SK-N-SH (cell line): ENCODE data around the gene DHCR24. TPM values are rescaled to one million over a fixed set of nuclear protein-coding genes. Genes with fewer than 3 reads are reported as not detected.

Experiments
- CTCF ChIA-PET: fragments of 300-600, 350-600 bp; formaldehyde crosslinking; extraction: SDS; loops from one replicate; lab custom pipeline; 2021; lab: Yijun Ruan, JAX
- POLR2A ChIA-PET: fragments of 350-600 bp; sonication (Branson Sonifier 250); formaldehyde crosslinking; extraction: SDS; loops from one replicate; lab custom pipeline; 2020; ENCODE audit warnings: antibody characterized with exemption, inconsistent platforms; lab: Yijun Ruan, JAX
- DNase-seq: peaks from one replicate; pipeline ENCODE4 v3.0.0; 2012
- H2AFZ ChIP-seq: fragments of 200-600 bp; sonication (generic); 2 replicates; pipeline ENCODE4 v1.8.1; 2016; ENCODE audit warnings: antibody characterized with exemption, mild to moderate bottlenecking, low read depth
- H3F3A ChIP-seq: fragments of 200-600 bp; sonication (generic); replicated peaks from 2 replicates; pipeline ENCODE3; 2016; ENCODE audit warnings: antibody characterized with exemption, mild to moderate bottlenecking; ENCODE audit not compliant: insufficient read depth
- H3K27ac ChIP-seq, 2 experiments: fragments of 200-500 bp in 1 of 2; fragments of 200-600 bp in 1 of 2; sonication (Bioruptor generic) in 1 of 2; sonication (generic), shearing (Covaris generic) in 1 of 2; 2 replicates each; pipeline versions ENCODE4 v1.5.1 to v1.6.1; 2014 to 2016; ENCODE audit warnings: low read depth in 2 of 2, inconsistent platforms in 1 of 2, low read length in 1 of 2, mild to moderate bottlenecking in 1 of 2, mixed read lengths in 1 of 2
- H3K27me3 ChIP-seq: fragments of 200-600 bp; sonication (generic), shearing (Covaris generic); 2 replicates; pipeline ENCODE4 v1.6.1; 2016; ENCODE audit warnings: mixed run types; ENCODE audit not compliant: insufficient read depth
- H3K36me3 ChIP-seq, 2 experiments: fragments of 200-500 bp in 1 of 2; fragments of 200-600 bp in 1 of 2; sonication (Bioruptor generic) in 1 of 2; sonication (generic) in 1 of 2; replicated peaks in 1 of 2; 2 replicates each; pipeline versions ENCODE3 to v1.5.1; 2014 to 2016; ENCODE audit warnings: low read length in 1 of 2, mild to moderate bottlenecking in 1 of 2; ENCODE audit not compliant: insufficient read depth in 2 of 2, control insufficient read depth in 1 of 2
- H3K4me1 ChIP-seq, 2 experiments: fragments of 200-500 bp in 1 of 2; fragments of 200-600 bp in 1 of 2; sonication (Bioruptor generic) in 1 of 2; sonication (generic), shearing (Covaris generic) in 1 of 2; 2 replicates each; pipeline versions ENCODE4 v1.5.1 to v1.6.1; 2014 to 2016; ENCODE audit warnings: low read depth in 1 of 2, low read length in 1 of 2, mixed run types in 1 of 2; ENCODE audit not compliant: insufficient read depth in 2 of 2, control insufficient read depth in 1 of 2
- H3K4me2 ChIP-seq: fragments of 200-600 bp; sonication (generic), shearing (Covaris generic); 2 replicates; pipeline ENCODE4 v1.6.1; 2017; ENCODE audit warnings: mixed run types
- H3K4me3 ChIP-seq, 2 experiments: fragments of 200-500 bp in 1 of 2; fragments of 200-600 bp in 1 of 2; sonication (Bioruptor generic) in 1 of 2; sonication (generic), shearing (Covaris generic) in 1 of 2; 2 replicates each; pipeline versions ENCODE4 v1.5.1 to v1.8.1; 2014 to 2016; ENCODE audit warnings: low read depth in 2 of 2, inconsistent platforms in 1 of 2, low read length in 1 of 2, mild to moderate bottlenecking in 1 of 2, mixed read lengths in 1 of 2, moderate library complexity in 1 of 2
- H3K79me2 ChIP-seq: fragments of 200-600 bp; sonication (generic); 2 replicates; pipeline ENCODE4 v1.8.1; 2017; ENCODE audit warnings: mild to moderate bottlenecking; ENCODE audit not compliant: insufficient read depth
- H3K9ac ChIP-seq: fragments of 200-600 bp; sonication (generic); 2 replicates; pipeline ENCODE4 v1.6.1; 2017; ENCODE audit warnings: mixed run types
- H3K9me2 ChIP-seq: fragments of 200-600 bp; sonication (generic); 2 replicates; pipeline ENCODE4 v1.6.1; 2017; ENCODE audit warnings: mixed run types
- H3K9me3 ChIP-seq: fragments of 200-600 bp; sonication (generic); 2 replicates; pipeline ENCODE4 v1.6.1; 2017; ENCODE audit warnings: mixed run types, mild to moderate bottlenecking, moderate library complexity
- H4K20me1 ChIP-seq: fragments of 200-600 bp; sonication (generic); 2 replicates; pipeline ENCODE4 v1.6.1; 2017; ENCODE audit warnings: mild to moderate bottlenecking, mixed run types; ENCODE audit not compliant: insufficient read depth
- EP300 ChIP-seq, 2 experiments: IDR thresholded peaks; 2 replicates each; pipeline versions ENCODE4 v1.4.0 to v1.6.1; 2012; ENCODE audit warnings: borderline replicate concordance in 1 of 2, low read depth in 1 of 2, low read length in 1 of 2
- EZH2phosphoT487 ChIP-seq: fragments of 200-600 bp; sonication (generic); IDR thresholded peaks from 2 replicates; pipeline ENCODE4 v1.6.1; 2017; ENCODE audit warnings: low read depth, mixed run types, mild to moderate bottlenecking, antibody characterized with exemption, moderate library complexity, borderline replicate concordance
- FOXM1 ChIP-seq: IDR thresholded peaks from 2 replicates; pipeline ENCODE4 v1.4.0; 2012; ENCODE audit warnings: low read depth, mild to moderate bottlenecking
- GABPA ChIP-seq: IDR thresholded peaks from 2 replicates; pipeline ENCODE4 v1.4.0; 2012; ENCODE audit warnings: low read depth, mild to moderate bottlenecking
- GATA2 ChIP-seq: sonication (generic); formaldehyde crosslinking; IDR thresholded peaks from 2 replicates; pipeline ENCODE4 v1.5.0; 2020; ENCODE audit warnings: mild to moderate bottlenecking, missing genetic modification reagents
- MEF2A ChIP-seq: IDR thresholded peaks from 2 replicates; pipeline ENCODE4 v1.4.0; 2012; ENCODE audit warnings: low read depth, borderline replicate concordance
- MXI1 ChIP-seq: IDR thresholded peaks from 2 replicates; pipeline ENCODE4 v1.6.1; 2012; ENCODE audit warnings: mild to moderate bottlenecking, low read depth, low read length, improper control_type of control experiment
- NRF1 ChIP-seq: IDR thresholded peaks from 2 replicates; pipeline ENCODE4 v1.6.1; 2012; ENCODE audit warnings: low read depth, mild to moderate bottlenecking, low read length
- POLR2AphosphoS5 ChIP-seq: IDR thresholded peaks from 2 replicates; pipeline ENCODE4 v1.6.1; 2012; ENCODE audit warnings: low read depth, low read length
- RAD21 ChIP-seq: IDR thresholded peaks from 2 replicates; pipeline ENCODE4 v1.6.1; 2012; ENCODE audit warnings: mild to moderate bottlenecking, low read length
- RCOR1 ChIP-seq: fragments of 150-350 bp; IDR thresholded peaks from 2 replicates; pipeline ENCODE4 v1.6.1; 2017; ENCODE audit warnings: antibody characterized with exemption, low read length
- RXRA ChIP-seq: IDR thresholded peaks from 2 replicates; pipeline ENCODE4 v1.4.0; 2012; ENCODE audit warnings: low read depth, mild to moderate bottlenecking, borderline replicate concordance
- SMC3 ChIP-seq: IDR thresholded peaks from 2 replicates; pipeline ENCODE4 v1.6.1; 2012; ENCODE audit warnings: low read depth, low read length, improper control_type of control experiment
- TAF1 ChIP-seq: IDR thresholded peaks from 2 replicates; pipeline ENCODE4 v1.6.1; 2012; ENCODE audit warnings: low read depth, mild to moderate bottlenecking, low read length, moderate library complexity, borderline replicate concordance
- TCF12 ChIP-seq: IDR thresholded peaks from 2 replicates; pipeline ENCODE4 v1.4.0; 2012
- TEAD4 ChIP-seq: IDR thresholded peaks from 2 replicates; pipeline ENCODE4 v1.4.0; 2012; ENCODE audit warnings: mild to moderate bottlenecking, borderline replicate concordance; ENCODE audit not compliant: insufficient read depth
- YY1 ChIP-seq: IDR thresholded peaks from 2 replicates; pipeline ENCODE4 v1.4.0; 2012; ENCODE audit warnings: low read depth, mild to moderate bottlenecking
- WGBS: methylation state at CpG from one replicate; pipeline ENCODE4 v1.1.6; 2017; ENCODE audit warnings: low lambda C conversion rate; 5-methylcytosine and 5-hydroxymethylcytosine counted together
- polyA plus RNA-seq, 3 experiments: library from polyadenylated mRNA; depleted of rRNA; stranded (reverse); fragments of >200 nt; gene quantifications; 2 replicates each; pipeline ENCODE4 v1.2.3, GENCODE V29; 2012
- TF ChIP-seq, protein P1 (sequence below): fragments of 150-350 bp; IDR thresholded peaks from 2 replicates; pipeline ENCODE4 v1.6.1; 2017; ENCODE audit warnings: antibody characterized with exemption, low read length, low read depth, borderline replicate concordance
- TF ChIP-seq, protein P2 (sequence below): fragments of 200-600 bp; sonication (generic); IDR thresholded peaks from 2 replicates; pipeline ENCODE4 v1.6.1; 2017; ENCODE audit warnings: antibody characterized with exemption, mild to moderate bottlenecking, moderate library complexity
- TF ChIP-seq, protein P3 (sequence below): IDR thresholded peaks from 2 replicates; pipeline ENCODE4 v1.4.0; 2012; ENCODE audit warnings: low read depth, borderline replicate concordance
- TF ChIP-seq, protein P4 (sequence below): IDR thresholded peaks from 2 replicates; pipeline ENCODE4 v1.4.0; 2012; ENCODE audit warnings: low read depth, borderline replicate concordance

The DHCR24 gene
- polyA plus RNA-seq, 1 of the 3 experiments (the other 2 are of a cell fraction), result 4.3 TPM

DNA sequence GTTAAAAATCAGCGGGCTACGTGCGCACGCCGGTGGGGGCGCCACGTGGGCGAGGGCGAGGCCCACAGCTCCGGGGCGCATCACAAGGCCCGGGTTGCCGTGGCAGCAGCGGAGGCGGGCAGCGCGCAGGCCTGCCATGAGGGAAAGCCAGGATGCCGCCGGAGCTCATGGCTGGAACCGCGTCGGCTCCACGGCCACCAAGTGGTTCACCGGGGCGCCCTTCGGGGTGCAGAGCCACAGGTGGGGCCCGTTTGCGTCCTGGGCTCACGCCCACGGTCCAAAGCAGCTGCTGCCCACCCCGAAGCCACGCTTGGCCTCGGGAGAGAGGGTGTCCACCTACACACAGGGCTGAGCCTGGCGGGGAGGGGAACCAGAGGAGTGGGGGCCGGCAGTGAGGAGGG lies 81.0 kb downstream of the DHCR24 start:
- CTCF ChIA-PET, result interaction anchor here (0.7 to 2.6 kb wide), 3 partner anchors 14 to 311 kb away, joined by 3 to 13 read pairs (median 5); no protein-coding TSS in a partner anchor
- WGBS, result 88% methylated on average over 13 of the region's 35 CpGs
- no peaks in the 10 kb centered on the region for H3K27me3 ChIP-seq

DNA sequence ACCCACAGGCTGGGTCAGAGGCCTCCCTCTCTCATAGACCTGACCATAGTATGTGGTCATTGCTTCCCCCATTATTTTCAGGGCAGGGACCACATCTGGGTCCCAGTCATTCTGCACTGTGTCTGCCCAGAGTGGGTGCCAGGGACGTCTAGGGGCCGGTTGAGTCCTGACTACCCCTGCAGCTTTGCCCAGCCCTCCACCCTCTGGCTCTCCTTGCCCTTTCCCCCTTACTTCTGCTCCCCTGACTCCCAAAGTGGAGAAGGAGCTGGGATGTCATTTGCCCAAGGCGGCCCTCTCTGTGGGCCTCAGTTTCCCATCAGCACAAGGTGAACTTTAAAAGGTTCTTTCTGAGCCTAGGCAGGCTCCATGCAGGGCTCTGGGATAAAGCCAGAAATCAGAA lies 81.5 kb downstream of the DHCR24 start:
- no peak for DNase-seq
- Histone ChIP-seq H4K20me1 (no peaks in the 10 kb centered on the region), H3K9me3 (no peaks in the 10 kb centered on the region), H3K9ac (no peak overlapping the region), H2AFZ (no peak overlapping the region), H3K4me2 (no peak overlapping the region), H3K4me3 (no peak overlapping the region), H3K36me3 (no peaks in the 10 kb centered on the region), H3K27ac (no peak overlapping the region), H3K9me2 (no peaks in the 10 kb centered on the region), H3K27me3 (no peaks in the 10 kb centered on the region), H3K4me1 (peaks cover 0 to 2% of the 10 kb centered on the region in 2 experiments; a peak in 1 of 4 replicates), H3F3A (no peaks in the 10 kb centered on the region), H3K79me2 (no peaks in the 10 kb centered on the region)
- WGBS, result 71% methylated on average over 2 of the region's 3 CpGs
- ChIA-PET POLR2A (no interaction called here), CTCF (interaction anchor here (0.7 to 2.6 kb wide), 3 partner anchors 13 to 310 kb away, joined by 3 to 13 read pairs (median 5); no protein-coding TSS in a partner anchor)
- TF ChIP-seq, protein P1, sequence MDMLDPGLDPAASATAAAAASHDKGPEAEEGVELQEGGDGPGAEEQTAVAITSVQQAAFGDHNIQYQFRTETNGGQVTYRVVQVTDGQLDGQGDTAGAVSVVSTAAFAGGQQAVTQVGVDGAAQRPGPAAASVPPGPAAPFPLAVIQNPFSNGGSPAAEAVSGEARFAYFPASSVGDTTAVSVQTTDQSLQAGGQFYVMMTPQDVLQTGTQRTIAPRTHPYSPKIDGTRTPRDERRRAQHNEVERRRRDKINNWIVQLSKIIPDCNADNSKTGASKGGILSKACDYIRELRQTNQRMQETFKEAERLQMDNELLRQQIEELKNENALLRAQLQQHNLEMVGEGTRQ, result no peak
- TF ChIP-seq, protein P2, sequence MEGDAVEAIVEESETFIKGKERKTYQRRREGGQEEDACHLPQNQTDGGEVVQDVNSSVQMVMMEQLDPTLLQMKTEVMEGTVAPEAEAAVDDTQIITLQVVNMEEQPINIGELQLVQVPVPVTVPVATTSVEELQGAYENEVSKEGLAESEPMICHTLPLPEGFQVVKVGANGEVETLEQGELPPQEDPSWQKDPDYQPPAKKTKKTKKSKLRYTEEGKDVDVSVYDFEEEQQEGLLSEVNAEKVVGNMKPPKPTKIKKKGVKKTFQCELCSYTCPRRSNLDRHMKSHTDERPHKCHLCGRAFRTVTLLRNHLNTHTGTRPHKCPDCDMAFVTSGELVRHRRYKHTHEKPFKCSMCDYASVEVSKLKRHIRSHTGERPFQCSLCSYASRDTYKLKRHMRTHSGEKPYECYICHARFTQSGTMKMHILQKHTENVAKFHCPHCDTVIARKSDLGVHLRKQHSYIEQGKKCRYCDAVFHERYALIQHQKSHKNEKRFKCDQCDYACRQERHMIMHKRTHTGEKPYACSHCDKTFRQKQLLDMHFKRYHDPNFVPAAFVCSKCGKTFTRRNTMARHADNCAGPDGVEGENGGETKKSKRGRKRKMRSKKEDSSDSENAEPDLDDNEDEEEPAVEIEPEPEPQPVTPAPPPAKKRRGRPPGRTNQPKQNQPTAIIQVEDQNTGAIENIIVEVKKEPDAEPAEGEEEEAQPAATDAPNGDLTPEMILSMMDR, result no peak
- TF ChIP-seq EP300 (IDR thresholded peaks at IDR 0.05; ENCODE audit: borderline replicate concordance in 1 of 2, low read depth in 1 of 2, low read length in 1 of 2) (no peak), RXRA (no peak), TCF12 (no peak), MEF2A (no peak), RAD21 (no peak)
- TF ChIP-seq, protein P3, sequence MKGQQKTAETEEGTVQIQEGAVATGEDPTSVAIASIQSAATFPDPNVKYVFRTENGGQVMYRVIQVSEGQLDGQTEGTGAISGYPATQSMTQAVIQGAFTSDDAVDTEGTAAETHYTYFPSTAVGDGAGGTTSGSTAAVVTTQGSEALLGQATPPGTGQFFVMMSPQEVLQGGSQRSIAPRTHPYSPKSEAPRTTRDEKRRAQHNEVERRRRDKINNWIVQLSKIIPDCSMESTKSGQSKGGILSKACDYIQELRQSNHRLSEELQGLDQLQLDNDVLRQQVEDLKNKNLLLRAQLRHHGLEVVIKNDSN, result no peak

More for the DNA sequence above, 81.0 kb downstream of the DHCR24 start:
- Histone ChIP-seq H3K4me3 (no peak overlapping the region), H3K4me2 (no peak overlapping the region), H2AFZ (no peak overlapping the region), H3F3A (no peaks in the 10 kb centered on the region), H3K36me3 (no peaks in the 10 kb centered on the region), H4K20me1 (no peaks in the 10 kb centered on the region), H3K79me2 (no peaks in the 10 kb centered on the region), H3K4me1 (peaks cover 0 to 2% of the 10 kb centered on the region in 2 experiments; a peak in 1 of 4 replicates), H3K9me2 (no peaks in the 10 kb centered on the region), H3K9me3 (no peaks in the 10 kb centered on the region), H3K27ac (no peak overlapping the region), H3K9ac (no peak overlapping the region)
- POLR2A ChIA-PET, result no interaction called here
- TF ChIP-seq SMC3 (no peak), POLR2AphosphoS5 (no peak), GATA2 (CRISPR knock-in tag) (no peak), RCOR1 (no peak), MXI1 (no peak), GABPA (no peak), RAD21 (no peak), EP300 (IDR thresholded peaks at IDR 0.05; ENCODE audit: borderline replicate concordance in 1 of 2, low read depth in 1 of 2, low read length in 1 of 2) (no peak), YY1 (no peak), TAF1 (no peak), EZH2phosphoT487 (no peak), TEAD4 (no peak), NRF1 (no peak), FOXM1 (no peak)
- TF ChIP-seq, protein P4, sequence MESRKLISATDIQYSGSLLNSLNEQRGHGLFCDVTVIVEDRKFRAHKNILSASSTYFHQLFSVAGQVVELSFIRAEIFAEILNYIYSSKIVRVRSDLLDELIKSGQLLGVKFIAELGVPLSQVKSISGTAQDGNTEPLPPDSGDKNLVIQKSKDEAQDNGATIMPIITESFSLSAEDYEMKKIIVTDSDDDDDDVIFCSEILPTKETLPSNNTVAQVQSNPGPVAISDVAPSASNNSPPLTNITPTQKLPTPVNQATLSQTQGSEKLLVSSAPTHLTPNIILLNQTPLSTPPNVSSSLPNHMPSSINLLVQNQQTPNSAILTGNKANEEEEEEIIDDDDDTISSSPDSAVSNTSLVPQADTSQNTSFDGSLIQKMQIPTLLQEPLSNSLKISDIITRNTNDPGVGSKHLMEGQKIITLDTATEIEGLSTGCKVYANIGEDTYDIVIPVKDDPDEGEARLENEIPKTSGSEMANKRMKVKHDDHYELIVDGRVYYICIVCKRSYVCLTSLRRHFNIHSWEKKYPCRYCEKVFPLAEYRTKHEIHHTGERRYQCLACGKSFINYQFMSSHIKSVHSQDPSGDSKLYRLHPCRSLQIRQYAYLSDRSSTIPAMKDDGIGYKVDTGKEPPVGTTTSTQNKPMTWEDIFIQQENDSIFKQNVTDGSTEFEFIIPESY, result no peak
- TF ChIP-seq, protein P2, result no peak
- DNase-seq, result no peak
